SK-N-SH (cell line): Measurements from ENCODE around the gene KRT71. TPM values are rescaled to one million over a fixed set of nuclear protein-coding genes. Genes with fewer than 3 reads are reported as not detected.

Experiments
- CTCF ChIA-PET: fragments of 300-600, 350-600 bp; formaldehyde crosslinking; extraction: SDS; loops from one replicate; lab custom pipeline; 2021; lab: Yijun Ruan, JAX
- POLR2A ChIA-PET: fragments of 350-600 bp; sonication (Branson Sonifier 250); formaldehyde crosslinking; extraction: SDS; loops from one replicate; lab custom pipeline; 2020; ENCODE audit warnings: antibody characterized with exemption, inconsistent platforms; lab: Yijun Ruan, JAX
- DNase-seq: peaks from one replicate; pipeline ENCODE4 v3.0.0; 2012
- H2AFZ ChIP-seq: fragments of 200-600 bp; sonication (generic); 2 replicates; pipeline ENCODE4 v1.8.1; 2016; ENCODE audit warnings: antibody characterized with exemption, mild to moderate bottlenecking, low read depth
- H3F3A ChIP-seq: fragments of 200-600 bp; sonication (generic); replicated peaks from 2 replicates; pipeline ENCODE3; 2016; ENCODE audit warnings: antibody characterized with exemption, mild to moderate bottlenecking; ENCODE audit not compliant: insufficient read depth
- H3K27ac ChIP-seq, 2 experiments: fragments of 200-500 bp in 1 of 2; fragments of 200-600 bp in 1 of 2; sonication (Bioruptor generic) in 1 of 2; sonication (generic), shearing (Covaris generic) in 1 of 2; 2 replicates each; pipeline versions ENCODE4 v1.5.1 to v1.6.1; 2014 to 2016; ENCODE audit warnings: low read depth in 2 of 2, inconsistent platforms in 1 of 2, low read length in 1 of 2, mild to moderate bottlenecking in 1 of 2, mixed read lengths in 1 of 2
- H3K27me3 ChIP-seq: fragments of 200-600 bp; sonication (generic), shearing (Covaris generic); 2 replicates; pipeline ENCODE4 v1.6.1; 2016; ENCODE audit warnings: mixed run types; ENCODE audit not compliant: insufficient read depth
- H3K36me3 ChIP-seq, 2 experiments: fragments of 200-500 bp in 1 of 2; fragments of 200-600 bp in 1 of 2; sonication (Bioruptor generic) in 1 of 2; sonication (generic) in 1 of 2; replicated peaks in 1 of 2; 2 replicates each; pipeline versions ENCODE3 to v1.5.1; 2014 to 2016; ENCODE audit warnings: low read length in 1 of 2, mild to moderate bottlenecking in 1 of 2; ENCODE audit not compliant: insufficient read depth in 2 of 2, control insufficient read depth in 1 of 2
- H3K4me1 ChIP-seq, 2 experiments: fragments of 200-500 bp in 1 of 2; fragments of 200-600 bp in 1 of 2; sonication (Bioruptor generic) in 1 of 2; sonication (generic), shearing (Covaris generic) in 1 of 2; 2 replicates each; pipeline versions ENCODE4 v1.5.1 to v1.6.1; 2014 to 2016; ENCODE audit warnings: low read depth in 1 of 2, low read length in 1 of 2, mixed run types in 1 of 2; ENCODE audit not compliant: insufficient read depth in 2 of 2, control insufficient read depth in 1 of 2
- H3K4me2 ChIP-seq: fragments of 200-600 bp; sonication (generic), shearing (Covaris generic); 2 replicates; pipeline ENCODE4 v1.6.1; 2017; ENCODE audit warnings: mixed run types
- H3K4me3 ChIP-seq, 2 experiments: fragments of 200-500 bp in 1 of 2; fragments of 200-600 bp in 1 of 2; sonication (Bioruptor generic) in 1 of 2; sonication (generic), shearing (Covaris generic) in 1 of 2; 2 replicates each; pipeline versions ENCODE4 v1.5.1 to v1.8.1; 2014 to 2016; ENCODE audit warnings: low read depth in 2 of 2, inconsistent platforms in 1 of 2, low read length in 1 of 2, mild to moderate bottlenecking in 1 of 2, mixed read lengths in 1 of 2, moderate library complexity in 1 of 2
- H3K79me2 ChIP-seq: fragments of 200-600 bp; sonication (generic); 2 replicates; pipeline ENCODE4 v1.8.1; 2017; ENCODE audit warnings: mild to moderate bottlenecking; ENCODE audit not compliant: insufficient read depth
- H3K9ac ChIP-seq: fragments of 200-600 bp; sonication (generic); 2 replicates; pipeline ENCODE4 v1.6.1; 2017; ENCODE audit warnings: mixed run types
- H3K9me2 ChIP-seq: fragments of 200-600 bp; sonication (generic); 2 replicates; pipeline ENCODE4 v1.6.1; 2017; ENCODE audit warnings: mixed run types
- H3K9me3 ChIP-seq: fragments of 200-600 bp; sonication (generic); 2 replicates; pipeline ENCODE4 v1.6.1; 2017; ENCODE audit warnings: mixed run types, mild to moderate bottlenecking, moderate library complexity
- H4K20me1 ChIP-seq: fragments of 200-600 bp; sonication (generic); 2 replicates; pipeline ENCODE4 v1.6.1; 2017; ENCODE audit warnings: mild to moderate bottlenecking, mixed run types; ENCODE audit not compliant: insufficient read depth
- ELF1 ChIP-seq: IDR thresholded peaks from 2 replicates; pipeline ENCODE4 v1.4.0; 2012
- EP300 ChIP-seq, 2 experiments: IDR thresholded peaks; 2 replicates each; pipeline versions ENCODE4 v1.4.0 to v1.6.1; 2012; ENCODE audit warnings: borderline replicate concordance in 1 of 2, low read depth in 1 of 2, low read length in 1 of 2
- FOXJ3 ChIP-seq: sonication (generic); formaldehyde crosslinking; IDR thresholded peaks from 2 replicates; pipeline ENCODE4 v1.5.1; 2020; ENCODE audit warnings: mild to moderate bottlenecking, missing genetic modification reagents
- FOXM1 ChIP-seq: IDR thresholded peaks from 2 replicates; pipeline ENCODE4 v1.4.0; 2012; ENCODE audit warnings: low read depth, mild to moderate bottlenecking
- RCOR1 ChIP-seq: fragments of 150-350 bp; IDR thresholded peaks from 2 replicates; pipeline ENCODE4 v1.6.1; 2017; ENCODE audit warnings: antibody characterized with exemption, low read length
- RFX5 ChIP-seq: IDR thresholded peaks from 2 replicates; pipeline ENCODE4 v1.6.1; 2012; ENCODE audit warnings: mild to moderate bottlenecking, improper control_type of control experiment, low read length
- RXRA ChIP-seq: IDR thresholded peaks from 2 replicates; pipeline ENCODE4 v1.4.0; 2012; ENCODE audit warnings: low read depth, mild to moderate bottlenecking, borderline replicate concordance
- SMC3 ChIP-seq: IDR thresholded peaks from 2 replicates; pipeline ENCODE4 v1.6.1; 2012; ENCODE audit warnings: low read depth, low read length, improper control_type of control experiment
- TAF1 ChIP-seq: IDR thresholded peaks from 2 replicates; pipeline ENCODE4 v1.6.1; 2012; ENCODE audit warnings: low read depth, mild to moderate bottlenecking, low read length, moderate library complexity, borderline replicate concordance
- YY1 ChIP-seq: IDR thresholded peaks from 2 replicates; pipeline ENCODE4 v1.4.0; 2012; ENCODE audit warnings: low read depth, mild to moderate bottlenecking
- WGBS: methylation state at CpG from one replicate; pipeline ENCODE4 v1.1.6; 2017; ENCODE audit warnings: low lambda C conversion rate; 5-methylcytosine and 5-hydroxymethylcytosine counted together
- polyA plus RNA-seq, 3 experiments: library from polyadenylated mRNA; depleted of rRNA; stranded (reverse); fragments of >200 nt; gene quantifications; 2 replicates each; pipeline ENCODE4 v1.2.3, GENCODE V29; 2012
- TF ChIP-seq, protein P1 (sequence below): IDR thresholded peaks from 2 replicates; pipeline ENCODE4 v1.4.0; 2012; ENCODE audit warnings: low read depth, borderline replicate concordance
- TF ChIP-seq, protein P2 (sequence below): IDR thresholded peaks from 2 replicates; pipeline ENCODE4; 2012
- TF ChIP-seq, protein P3 (sequence below): IDR thresholded peaks from 2 replicates; pipeline ENCODE4 v1.6.1; 2012; ENCODE audit warnings: mild to moderate bottlenecking, low read depth, low read length, moderate library complexity

Gene KRT71
- polyA plus RNA-seq, 1 of the 3 experiments (the other 2 are of a cell fraction), result not detected

DNA sequence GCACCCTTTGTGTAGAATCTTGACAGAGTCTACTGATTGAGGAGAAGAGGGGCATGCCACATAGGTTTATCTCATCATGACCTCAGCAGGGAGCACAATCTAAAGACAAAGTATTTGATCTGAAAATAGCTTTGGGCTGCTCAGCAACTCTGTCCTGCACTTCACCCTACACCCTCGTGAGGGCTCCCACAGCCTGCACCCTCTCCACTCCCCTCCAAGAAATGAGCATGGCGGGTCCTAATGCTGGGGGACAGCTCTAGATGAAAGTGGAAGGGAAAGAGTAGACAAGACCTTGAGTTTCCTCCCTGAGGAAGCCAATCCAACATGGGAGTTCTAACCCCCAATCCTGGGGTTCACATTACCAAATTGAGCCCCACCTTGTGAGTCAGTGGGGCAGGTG, 22.0 kb downstream of the KRT71 start:
- no peak overlapping the region for H3K4me3 ChIP-seq
- H3K79me2 ChIP-seq, result no peaks in the 10 kb centered on the region
- ChIA-PET CTCF (interaction anchor here (1.3 kb wide), 1 partner anchor 15 kb away, joined by 3 read pairs; no protein-coding TSS in a partner anchor), POLR2A (no interaction called here)
- H3K27ac ChIP-seq, result no peak overlapping the region
- H4K20me1 ChIP-seq, result no peaks in the 10 kb centered on the region
- TF ChIP-seq FOXM1, result no peak
- no peak for TF ChIP-seq RXRA
- TF ChIP-seq, protein P1, sequence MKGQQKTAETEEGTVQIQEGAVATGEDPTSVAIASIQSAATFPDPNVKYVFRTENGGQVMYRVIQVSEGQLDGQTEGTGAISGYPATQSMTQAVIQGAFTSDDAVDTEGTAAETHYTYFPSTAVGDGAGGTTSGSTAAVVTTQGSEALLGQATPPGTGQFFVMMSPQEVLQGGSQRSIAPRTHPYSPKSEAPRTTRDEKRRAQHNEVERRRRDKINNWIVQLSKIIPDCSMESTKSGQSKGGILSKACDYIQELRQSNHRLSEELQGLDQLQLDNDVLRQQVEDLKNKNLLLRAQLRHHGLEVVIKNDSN, result no peak
- WGBS, result 30% methylated on average over 2 of the region's 2 CpGs
- H3F3A ChIP-seq, result no peaks in the 10 kb centered on the region
- H2AFZ ChIP-seq, result no peak overlapping the region
- no peaks in the 10 kb centered on the region for H3K9me3 ChIP-seq
- H3K4me1 ChIP-seq, result no peaks in the 10 kb centered on the region
- no peak overlapping the region for H3K9ac ChIP-seq
- H3K36me3 ChIP-seq, result no peaks in the 10 kb centered on the region
- H3K9me2 ChIP-seq, result no peaks in the 10 kb centered on the region
- no peak overlapping the region for H3K4me2 ChIP-seq
- DNase-seq, result no peak
- H3K27me3 ChIP-seq, result peaks cover 27% of the 10 kb centered on the region; the same call in 1 of the 2 replicates

DNA sequence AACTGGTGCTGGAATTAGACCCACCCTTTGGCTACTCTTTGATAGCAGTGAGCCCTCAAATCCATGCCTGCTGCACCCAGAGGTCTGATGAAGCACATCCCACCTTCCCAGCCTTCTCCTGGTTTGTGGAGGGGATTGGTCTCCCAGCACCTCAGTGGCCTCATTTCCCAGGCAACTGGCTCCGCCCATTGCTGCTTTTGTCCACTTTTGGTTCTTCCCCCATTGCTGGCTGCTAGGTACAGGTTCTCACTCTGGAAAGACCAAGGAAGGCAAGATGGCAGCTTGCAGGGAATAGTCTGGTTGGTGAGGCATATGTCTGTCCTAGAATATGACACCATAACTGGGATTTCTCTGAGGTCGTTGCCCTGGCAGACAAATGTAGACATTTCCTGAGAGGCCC, 22.6 kb downstream of the KRT71 start:
- Histone ChIP-seq H3K4me2 (no peak overlapping the region), H4K20me1 (no peaks in the 10 kb centered on the region), H3K27ac (no peak overlapping the region), H2AFZ (no peak overlapping the region)
- 13% methylated on average over 2 of the region's 2 CpGs for WGBS
- TF ChIP-seq, protein P2, sequence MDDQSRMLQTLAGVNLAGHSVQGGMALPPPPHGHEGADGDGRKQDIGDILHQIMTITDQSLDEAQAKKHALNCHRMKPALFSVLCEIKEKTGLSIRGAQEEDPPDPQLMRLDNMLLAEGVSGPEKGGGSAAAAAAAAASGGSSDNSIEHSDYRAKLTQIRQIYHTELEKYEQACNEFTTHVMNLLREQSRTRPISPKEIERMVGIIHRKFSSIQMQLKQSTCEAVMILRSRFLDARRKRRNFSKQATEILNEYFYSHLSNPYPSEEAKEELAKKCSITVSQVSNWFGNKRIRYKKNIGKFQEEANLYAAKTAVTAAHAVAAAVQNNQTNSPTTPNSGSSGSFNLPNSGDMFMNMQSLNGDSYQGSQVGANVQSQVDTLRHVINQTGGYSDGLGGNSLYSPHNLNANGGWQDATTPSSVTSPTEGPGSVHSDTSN, result no peak
- TF ChIP-seq RCOR1 (no peak), RXRA (no peak), FOXJ3 (no peak), EP300 (IDR thresholded peaks at IDR 0.05; ENCODE audit: borderline replicate concordance in 1 of 2, low read depth in 1 of 2, low read length in 1 of 2) (no peak), SMC3 (no peak), ELF1 (no peak), RFX5 (no peak)
- TF ChIP-seq, all 33 proteins: peak for 0
- ChIA-PET POLR2A (no interaction called here), CTCF (interaction anchor here (1.3 kb wide), 1 partner anchor 14 kb away, joined by 3 read pairs; no protein-coding TSS in a partner anchor)
- no peaks in the 10 kb centered on the region for H3K9me3 ChIP-seq
- no peaks in the 10 kb centered on the region for H3K79me2 ChIP-seq
- H3F3A ChIP-seq, result no peaks in the 10 kb centered on the region
- no peak overlapping the region for H3K4me3 ChIP-seq
- no peaks in the 10 kb centered on the region for H3K4me1 ChIP-seq
- H3K36me3 ChIP-seq, result no peaks in the 10 kb centered on the region
- no peak overlapping the region for H3K9ac ChIP-seq
- peaks cover 27% of the 10 kb centered on the region; the same call in 1 of the 2 replicates for H3K27me3 ChIP-seq
- no peak for DNase-seq
- no peaks in the 10 kb centered on the region for H3K9me2 ChIP-seq

DNA sequence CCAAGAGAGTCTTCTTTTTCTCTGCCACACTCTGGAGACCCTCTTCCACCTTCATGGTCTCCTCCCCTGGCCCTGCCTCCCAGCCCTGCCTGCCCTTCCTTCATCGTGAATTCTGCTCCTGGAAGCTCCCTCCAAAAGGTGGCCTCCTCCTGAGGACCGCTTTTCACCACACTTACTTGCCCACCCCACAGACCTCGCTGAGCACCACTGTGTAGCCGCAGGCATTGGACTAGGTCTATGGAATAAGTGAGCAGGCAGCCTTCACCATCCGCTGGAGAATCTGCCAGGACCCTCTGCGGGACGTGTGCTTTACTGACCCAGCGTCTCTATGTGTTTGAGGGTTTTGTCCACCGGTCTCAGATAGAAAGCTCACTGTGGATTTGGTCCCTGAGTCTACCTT, 23.1 kb downstream of the KRT71 start:
- H3K27ac ChIP-seq, result no peak overlapping the region
- no peaks in the 10 kb centered on the region for H3K4me1 ChIP-seq
- no peaks in the 10 kb centered on the region for H4K20me1 ChIP-seq
- H3K9me3 ChIP-seq, result no peaks in the 10 kb centered on the region
- H3K9me2 ChIP-seq, result no peaks in the 10 kb centered on the region
- no peak overlapping the region for H3K4me3 ChIP-seq
- TF ChIP-seq YY1, result no peak
- TF ChIP-seq TAF1, result no peak
- no peak for TF ChIP-seq ELF1
- TF ChIP-seq, protein P3, sequence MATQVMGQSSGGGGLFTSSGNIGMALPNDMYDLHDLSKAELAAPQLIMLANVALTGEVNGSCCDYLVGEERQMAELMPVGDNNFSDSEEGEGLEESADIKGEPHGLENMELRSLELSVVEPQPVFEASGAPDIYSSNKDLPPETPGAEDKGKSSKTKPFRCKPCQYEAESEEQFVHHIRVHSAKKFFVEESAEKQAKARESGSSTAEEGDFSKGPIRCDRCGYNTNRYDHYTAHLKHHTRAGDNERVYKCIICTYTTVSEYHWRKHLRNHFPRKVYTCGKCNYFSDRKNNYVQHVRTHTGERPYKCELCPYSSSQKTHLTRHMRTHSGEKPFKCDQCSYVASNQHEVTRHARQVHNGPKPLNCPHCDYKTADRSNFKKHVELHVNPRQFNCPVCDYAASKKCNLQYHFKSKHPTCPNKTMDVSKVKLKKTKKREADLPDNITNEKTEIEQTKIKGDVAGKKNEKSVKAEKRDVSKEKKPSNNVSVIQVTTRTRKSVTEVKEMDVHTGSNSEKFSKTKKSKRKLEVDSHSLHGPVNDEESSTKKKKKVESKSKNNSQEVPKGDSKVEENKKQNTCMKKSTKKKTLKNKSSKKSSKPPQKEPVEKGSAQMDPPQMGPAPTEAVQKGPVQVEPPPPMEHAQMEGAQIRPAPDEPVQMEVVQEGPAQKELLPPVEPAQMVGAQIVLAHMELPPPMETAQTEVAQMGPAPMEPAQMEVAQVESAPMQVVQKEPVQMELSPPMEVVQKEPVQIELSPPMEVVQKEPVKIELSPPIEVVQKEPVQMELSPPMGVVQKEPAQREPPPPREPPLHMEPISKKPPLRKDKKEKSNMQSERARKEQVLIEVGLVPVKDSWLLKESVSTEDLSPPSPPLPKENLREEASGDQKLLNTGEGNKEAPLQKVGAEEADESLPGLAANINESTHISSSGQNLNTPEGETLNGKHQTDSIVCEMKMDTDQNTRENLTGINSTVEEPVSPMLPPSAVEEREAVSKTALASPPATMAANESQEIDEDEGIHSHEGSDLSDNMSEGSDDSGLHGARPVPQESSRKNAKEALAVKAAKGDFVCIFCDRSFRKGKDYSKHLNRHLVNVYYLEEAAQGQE, result no peak
- H3K9ac ChIP-seq, result no peak overlapping the region
- H3K79me2 ChIP-seq, result no peaks in the 10 kb centered on the region
- H2AFZ ChIP-seq, result no peak overlapping the region
- H3F3A ChIP-seq, result no peaks in the 10 kb centered on the region
- POLR2A ChIA-PET, result no interaction called here
- CTCF ChIA-PET, result no interaction called here
- 25% methylated on average over 9 of the region's 9 CpGs for WGBS
- DNase-seq, result no peak
- no peaks in the 10 kb centered on the region for H3K36me3 ChIP-seq
- peaks cover 29% of the 10 kb centered on the region; the same call in 1 of the 2 replicates for H3K27me3 ChIP-seq
- no peak overlapping the region for H3K4me2 ChIP-seq
